GM19438 (cell line): Measurements from ENCODE around the gene CCDC152.
"Not testable (repeated sequence)": the region's sequence is repeated elsewhere in the genome, so short reads cannot be mapped to it uniquely, and the experiment has no call there.

Source experiments
- ATAC-seq: cut with Tn5 transposase; IDR thresholded peaks from one replicate; pipeline ENCODE4 v1.9.1; 2021; ENCODE audit warnings: low read depth; ENCODE audit not compliant: unreplicated experiment

The CCDC152 gene

DNA sequence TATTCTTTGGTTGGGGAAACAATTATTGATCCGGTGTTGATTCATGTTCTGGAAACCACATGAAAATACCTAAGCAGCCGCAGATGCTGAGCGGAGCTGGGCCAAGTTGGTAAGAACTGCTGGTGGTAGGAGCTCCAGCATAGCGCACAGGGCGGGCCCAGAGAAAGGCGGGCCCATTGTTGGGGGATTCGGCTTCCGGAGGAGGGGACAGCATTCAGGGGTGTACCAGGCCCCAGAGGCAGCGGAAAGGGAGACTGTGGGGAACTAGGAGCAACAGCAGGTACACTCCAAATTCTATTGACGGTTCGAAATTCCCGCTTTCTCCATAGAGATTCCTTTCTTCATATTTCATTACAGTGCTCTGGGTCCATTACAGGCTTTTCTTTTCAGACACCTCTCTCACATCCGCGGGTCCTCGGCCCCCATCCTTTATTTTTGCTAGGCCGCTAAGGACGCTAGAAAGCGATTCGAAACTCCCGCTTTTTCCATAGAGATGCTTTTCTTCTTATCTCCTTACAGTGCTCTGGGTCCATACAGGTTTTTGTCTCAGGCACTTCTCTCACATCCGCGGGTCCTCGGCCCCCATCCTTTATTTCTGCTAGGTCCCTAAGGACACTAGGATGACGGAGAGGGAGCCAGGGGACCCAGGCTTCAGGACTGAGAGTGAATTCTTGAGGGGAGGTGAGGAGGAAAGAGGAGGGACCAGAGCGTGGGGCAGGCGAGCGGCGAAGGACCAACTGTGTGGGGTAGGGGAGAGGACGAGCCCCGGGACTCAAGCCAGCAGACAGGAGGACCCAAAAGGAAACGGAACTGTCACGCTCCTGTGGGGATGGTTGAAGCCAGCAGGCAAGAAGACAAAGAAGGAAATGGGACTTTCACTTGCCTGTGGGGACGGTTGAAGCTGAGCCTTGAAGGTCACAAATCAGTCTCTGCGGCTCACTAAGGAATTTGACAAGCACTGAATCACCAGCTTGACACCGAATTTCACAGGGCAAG is at the start of gene CCDC152:
Gene CCDC152 (plus strand): TSS at position 213 of the 996 bp plus-strand sequence. CDS start 2,304 bp downstream, outside the sequence.
- ATAC-seq = peak; percentile 87

GRCh38 chr5:42715785-42716184 is 40.8 kb upstream of the CCDC152 start:
- ATAC-seq = no peak

- ATAC-seq = peak; percentile 89
These were observed 38.0 kb upstream of the CCDC152 start for GRCh38 chr5:42718591-42718990.

DNA sequence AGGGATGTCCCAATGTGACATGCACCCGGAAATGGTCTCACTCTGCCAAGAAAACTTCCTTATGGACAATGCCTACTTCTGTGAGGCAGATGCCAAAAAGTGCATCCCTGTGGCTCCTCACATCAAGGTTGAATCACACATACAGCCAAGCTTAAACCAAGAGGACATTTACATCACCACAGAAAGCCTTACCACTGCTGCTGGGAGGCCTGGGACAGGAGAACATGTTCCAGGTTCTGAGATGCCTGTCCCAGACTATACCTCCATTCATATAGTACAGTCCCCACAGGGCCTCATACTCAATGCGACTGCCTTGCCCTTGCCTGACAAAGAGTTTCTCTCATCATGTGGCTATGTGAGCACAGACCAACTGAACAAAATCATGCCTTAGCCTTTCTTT is 37.6 kb upstream of the CCDC152 start:
- ATAC-seq = no peak

DNA sequence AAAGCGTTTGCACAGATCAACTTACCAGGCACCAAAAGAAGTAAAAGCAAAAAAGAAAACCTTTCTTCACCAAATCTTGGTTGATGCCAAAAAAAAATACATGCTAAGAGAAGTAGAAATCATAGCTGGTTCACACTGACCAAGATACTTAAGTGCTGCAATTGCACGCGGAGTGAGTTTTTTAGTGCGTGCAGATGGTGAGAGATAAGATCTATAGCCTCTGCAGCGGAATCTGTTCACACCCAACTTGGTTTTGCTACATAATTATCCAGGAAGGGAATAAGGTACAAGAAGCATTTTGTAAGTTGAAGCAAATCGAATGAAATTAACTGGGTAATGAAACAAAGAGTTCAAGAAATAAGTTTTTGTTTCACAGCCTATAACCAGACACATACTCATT is 36.4 kb upstream of the CCDC152 start:
- no peak for ATAC-seq

DNA sequence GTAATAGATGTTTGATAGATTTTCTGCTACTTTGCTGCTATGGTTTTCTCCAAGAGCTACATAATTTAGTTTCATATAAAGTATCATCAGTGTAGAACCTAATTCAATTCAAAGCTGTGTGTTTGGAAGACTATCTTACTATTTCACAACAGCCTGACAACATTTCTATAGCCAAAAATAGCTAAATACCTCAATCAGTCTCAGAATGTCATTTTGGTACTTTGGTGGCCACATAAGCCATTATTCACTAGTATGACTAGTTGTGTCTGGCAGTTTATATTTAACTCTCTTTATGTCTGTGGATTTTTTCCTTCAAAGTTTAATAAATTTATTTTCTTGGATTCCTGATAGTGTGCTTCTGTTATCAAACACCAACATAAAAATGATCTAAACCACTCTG is 35.1 kb upstream of the CCDC152 start:
- no peak for ATAC-seq

DNA sequence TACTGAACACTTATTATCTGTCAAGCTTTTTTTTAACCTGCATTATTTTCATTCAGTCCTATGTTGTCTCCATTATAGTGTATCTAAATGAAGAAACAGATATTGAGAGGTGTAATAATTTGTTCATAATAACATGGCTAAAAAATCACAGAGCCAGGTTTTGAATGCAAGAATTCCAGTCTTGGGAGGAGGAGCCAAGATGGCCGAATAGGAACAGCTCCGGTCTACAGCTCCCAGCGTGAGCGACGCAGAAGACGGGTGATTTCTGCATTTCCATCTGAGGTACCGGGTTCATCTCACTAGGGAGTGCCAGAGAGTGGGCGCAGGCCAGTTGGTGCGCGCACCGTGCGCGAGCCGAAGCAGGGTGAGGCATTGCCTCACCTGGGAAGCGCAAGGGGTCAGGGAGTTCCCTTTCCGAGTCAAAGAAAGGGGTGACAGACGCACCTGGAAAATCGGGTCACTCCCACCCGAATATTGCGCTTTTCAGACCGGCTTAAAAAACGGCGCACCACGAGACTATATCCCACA is 22.0 kb upstream of the CCDC152 start:
- ATAC-seq = not testable (repeated sequence)

GRCh38 chr5:42740920-42741319 is 15.7 kb upstream of the CCDC152 start:
- ATAC-seq = no peak

- no peak for ATAC-seq
These were observed 11.2 kb upstream of the CCDC152 start for GRCh38 chr5:42745426-42745825.

- no peak for ATAC-seq
These were observed 10.8 kb upstream of the CCDC152 start for GRCh38 chr5:42745856-42746255.

DNA sequence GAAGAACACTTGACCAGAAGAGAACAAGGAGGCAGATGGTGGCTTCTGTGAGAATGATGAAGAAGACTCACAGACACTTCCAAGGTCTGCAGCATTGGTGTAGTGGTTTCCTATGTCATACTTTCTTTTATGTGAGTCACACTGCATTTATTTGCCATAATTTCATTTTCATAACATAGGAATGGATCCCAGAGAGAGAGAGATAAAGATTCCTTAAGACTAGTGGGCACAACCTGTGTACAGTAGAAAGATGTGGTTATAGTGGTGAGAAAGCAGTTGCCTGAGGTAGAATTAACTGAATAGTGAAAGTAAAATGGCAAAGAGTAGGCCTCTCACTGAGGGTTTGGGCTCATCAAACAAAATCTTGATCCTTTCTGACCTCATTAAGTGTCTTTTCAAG is 7.6 kb upstream of the CCDC152 start:
- ATAC-seq = no peak

DNA sequence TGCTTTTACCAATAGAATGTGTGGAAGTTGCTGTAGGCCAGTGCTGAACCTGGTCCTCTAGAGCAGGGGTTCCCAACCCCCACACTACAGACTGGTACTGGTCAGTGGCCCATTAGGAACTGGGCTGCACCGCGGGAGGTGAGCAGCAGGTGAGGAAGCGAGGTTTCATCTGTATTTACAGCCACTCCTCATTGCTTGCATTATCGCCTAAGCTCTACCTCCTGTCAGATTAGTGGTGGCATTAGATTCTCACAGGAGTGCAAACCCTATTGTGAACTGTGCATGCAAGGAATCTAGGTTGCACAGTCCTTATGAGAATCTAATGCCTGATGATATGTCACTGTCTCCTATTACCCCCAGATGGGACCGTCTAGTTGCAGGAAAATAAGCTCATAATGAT is 6.1 kb upstream of the CCDC152 start:
- ATAC-seq = no peak

GRCh38 chr5:42751044-42751443 is 5.6 kb upstream of the CCDC152 start:
- no peak for ATAC-seq

- no peak for ATAC-seq
These were observed 3.5 kb upstream of the CCDC152 start for GRCh38 chr5:42753099-42753498.

GRCh38 chr5:42759456-42759855 is 2.8 kb downstream of the CCDC152 start:
- ATAC-seq = no peak

- no peak for ATAC-seq
These were observed 3.8 kb downstream of the CCDC152 start for GRCh38 chr5:42760426-42760825.

DNA sequence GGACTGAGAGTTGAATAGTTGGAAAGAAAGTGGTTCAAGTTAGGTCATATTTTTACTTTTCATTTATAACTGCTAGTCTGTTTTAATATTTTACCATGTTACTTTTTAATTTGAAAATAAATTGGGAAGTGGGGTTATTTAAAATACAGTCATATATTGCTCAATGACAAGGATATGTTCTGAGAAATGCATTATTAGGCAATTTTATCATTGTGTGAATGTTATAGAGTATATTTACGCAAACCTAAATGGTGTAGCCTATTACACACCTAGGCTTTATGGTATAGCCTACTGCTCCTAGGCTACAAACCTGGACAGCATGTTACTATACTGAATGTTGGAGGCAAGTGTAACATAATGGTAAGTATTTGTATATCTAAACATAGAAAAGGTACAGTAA is 5.2 kb downstream of the CCDC152 start:
- no peak for ATAC-seq

DNA sequence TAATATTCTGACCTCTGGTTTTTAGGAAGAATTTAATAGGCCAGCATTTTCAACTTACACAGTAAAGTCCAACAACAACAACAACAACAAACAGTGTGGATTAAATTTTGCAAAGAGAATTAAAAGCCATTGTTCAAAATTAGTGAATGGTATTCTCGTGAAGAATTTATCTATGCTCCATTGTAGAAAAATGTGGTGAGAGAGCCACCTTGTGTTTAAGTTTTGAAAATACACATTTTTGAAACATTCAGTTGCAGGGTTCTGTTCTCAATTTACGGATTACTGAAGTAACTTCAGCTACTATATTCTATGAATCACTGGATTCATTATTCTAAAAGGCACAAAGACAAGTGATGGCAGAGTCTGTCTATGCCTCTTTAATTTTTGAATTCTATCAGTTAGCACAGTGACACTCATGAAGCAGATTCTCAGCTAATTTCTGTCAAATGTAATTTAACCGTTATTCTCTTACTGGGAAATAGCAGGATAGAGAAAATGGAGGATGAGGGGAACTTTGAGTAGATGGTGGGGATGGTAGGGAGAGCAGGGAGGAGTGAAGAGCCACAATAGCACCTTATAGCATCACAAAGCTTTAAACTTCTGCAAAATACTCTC is 11.0 kb downstream of the CCDC152 start:
- ATAC-seq = no peak

- ATAC-seq = no peak
These were observed 11.5 kb downstream of the CCDC152 start for GRCh38 chr5:42768106-42768504.

DNA sequence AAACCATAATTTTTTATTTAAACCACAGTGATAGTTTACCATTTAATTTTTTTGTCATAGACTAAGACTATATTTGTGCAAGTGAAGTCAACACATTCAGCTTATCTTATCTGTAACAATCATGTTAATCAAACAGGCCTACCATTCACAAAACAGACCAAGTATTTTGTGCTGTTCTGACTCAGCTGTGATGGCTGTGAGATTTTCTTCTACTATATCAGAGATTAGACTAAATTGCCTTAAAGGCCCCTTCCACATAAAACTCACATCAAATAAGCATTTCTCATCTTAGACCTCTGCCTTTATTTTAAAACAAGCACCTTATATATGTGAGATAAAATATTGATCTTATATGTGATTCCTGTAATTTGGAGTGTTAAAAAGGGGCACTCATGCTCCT is 13.4 kb downstream of the CCDC152 start:
- ATAC-seq = no peak

GRCh38 chr5:42772265-42772993 is 15.8 kb downstream of the CCDC152 start:
- ATAC-seq = no peak
